ENCODE data around the gene API5. TPM values are rescaled to one million over a fixed set of nuclear protein-coding genes. Genes with fewer than 3 reads are reported as not detected.

The API5 gene
- polyA plus RNA-seq, 1 of the 3 experiments (the other 2 are of a cell fraction): 80.9 TPM

DNA sequence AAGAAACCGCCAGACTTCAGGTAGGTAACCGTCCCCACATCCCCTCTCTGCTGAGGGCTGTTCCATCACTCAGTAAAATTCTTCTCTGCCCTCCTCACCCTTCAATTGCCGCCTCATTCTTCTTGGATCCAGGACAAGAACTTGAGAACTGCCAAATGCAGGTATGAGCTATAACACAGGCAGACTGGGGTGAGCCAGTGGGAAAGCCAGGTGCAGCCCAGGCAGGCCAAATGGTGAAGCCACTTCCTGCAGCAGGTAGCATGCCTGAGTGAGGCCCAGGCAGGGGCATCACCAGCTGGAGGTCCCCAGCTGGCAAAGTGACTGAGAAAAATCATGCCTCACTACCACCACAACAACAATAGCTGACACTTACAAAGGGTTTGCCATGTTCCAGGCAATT lies 22.4 kb upstream of the API5 start:
- Histone ChIP-seq H2AFZ (ENCODE audit: low read depth) (no peak overlapping the region), H3K9ac (no peak overlapping the region), H3K79me2 (ENCODE audit: insufficient read depth) (no peaks in the 10 kb centered on the region), H3K27ac (ENCODE audit: low read depth in 2 of 2, low read length in 1 of 2) (no peak overlapping the region), H3F3A (replicated peaks; ENCODE audit: insufficient read depth) (no peaks in the 10 kb centered on the region), H3K4me3 (ENCODE audit: low read depth in 2 of 2, low read length in 1 of 2) (peak overlapping the region in 1 of 2 experiments; percentile 36; a peak in 1 of 4 replicates), H3K4me1 (ENCODE audit: control insufficient read depth in 1 of 2, insufficient read depth in 2 of 2, low read depth in 1 of 2, low read length in 1 of 2) (no peaks in the 10 kb centered on the region), H4K20me1 (ENCODE audit: insufficient read depth) (no peaks in the 10 kb centered on the region), H3K27me3 (ENCODE audit: insufficient read depth) (no peaks in the 10 kb centered on the region), H3K9me3 (no peaks in the 10 kb centered on the region), H3K4me2 (no peak overlapping the region), H3K9me2 (no peaks in the 10 kb centered on the region), H3K36me3 (replicated peaks in 1 of 2; ENCODE audit: control insufficient read depth in 1 of 2, insufficient read depth in 2 of 2, low read length in 1 of 2) (no peaks in the 10 kb centered on the region)
- 32% methylated on average over 3 of the region's 3 CpGs for WGBS (ENCODE audit: low lambda C conversion rate)
- ChIA-PET CTCF (interaction anchor here (1.4 kb wide), 1 partner anchor 10 kb away, joined by 4 read pairs; no protein-coding TSS in a partner anchor), POLR2A (no interaction called here)
- no peak for DNase-seq
- TF ChIP-seq, protein P1, sequence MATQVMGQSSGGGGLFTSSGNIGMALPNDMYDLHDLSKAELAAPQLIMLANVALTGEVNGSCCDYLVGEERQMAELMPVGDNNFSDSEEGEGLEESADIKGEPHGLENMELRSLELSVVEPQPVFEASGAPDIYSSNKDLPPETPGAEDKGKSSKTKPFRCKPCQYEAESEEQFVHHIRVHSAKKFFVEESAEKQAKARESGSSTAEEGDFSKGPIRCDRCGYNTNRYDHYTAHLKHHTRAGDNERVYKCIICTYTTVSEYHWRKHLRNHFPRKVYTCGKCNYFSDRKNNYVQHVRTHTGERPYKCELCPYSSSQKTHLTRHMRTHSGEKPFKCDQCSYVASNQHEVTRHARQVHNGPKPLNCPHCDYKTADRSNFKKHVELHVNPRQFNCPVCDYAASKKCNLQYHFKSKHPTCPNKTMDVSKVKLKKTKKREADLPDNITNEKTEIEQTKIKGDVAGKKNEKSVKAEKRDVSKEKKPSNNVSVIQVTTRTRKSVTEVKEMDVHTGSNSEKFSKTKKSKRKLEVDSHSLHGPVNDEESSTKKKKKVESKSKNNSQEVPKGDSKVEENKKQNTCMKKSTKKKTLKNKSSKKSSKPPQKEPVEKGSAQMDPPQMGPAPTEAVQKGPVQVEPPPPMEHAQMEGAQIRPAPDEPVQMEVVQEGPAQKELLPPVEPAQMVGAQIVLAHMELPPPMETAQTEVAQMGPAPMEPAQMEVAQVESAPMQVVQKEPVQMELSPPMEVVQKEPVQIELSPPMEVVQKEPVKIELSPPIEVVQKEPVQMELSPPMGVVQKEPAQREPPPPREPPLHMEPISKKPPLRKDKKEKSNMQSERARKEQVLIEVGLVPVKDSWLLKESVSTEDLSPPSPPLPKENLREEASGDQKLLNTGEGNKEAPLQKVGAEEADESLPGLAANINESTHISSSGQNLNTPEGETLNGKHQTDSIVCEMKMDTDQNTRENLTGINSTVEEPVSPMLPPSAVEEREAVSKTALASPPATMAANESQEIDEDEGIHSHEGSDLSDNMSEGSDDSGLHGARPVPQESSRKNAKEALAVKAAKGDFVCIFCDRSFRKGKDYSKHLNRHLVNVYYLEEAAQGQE (IDR thresholded peaks at IDR 0.05; ENCODE audit: low read depth, low read length): no peak
- TF ChIP-seq SMC3 (IDR thresholded peaks at IDR 0.05; ENCODE audit: low read depth, low read length) (no peak), NFIC (IDR thresholded peaks at IDR 0.05; ENCODE audit: borderline replicate concordance) (no peak), RFX5 (IDR thresholded peaks at IDR 0.05; ENCODE audit: low read length) (no peak), GABPA (IDR thresholded peaks at IDR 0.05; ENCODE audit: low read depth) (no peak), TEAD4 (IDR thresholded peaks at IDR 0.05; ENCODE audit: borderline replicate concordance, insufficient read depth) (no peak), NRF1 (IDR thresholded peaks at IDR 0.05; ENCODE audit: low read depth, low read length) (no peak), FOXM1 (IDR thresholded peaks at IDR 0.05; ENCODE audit: low read depth) (no peak), MEF2A (IDR thresholded peaks at IDR 0.05; ENCODE audit: borderline replicate concordance, low read depth) (no peak), POLR2AphosphoS5 (IDR thresholded peaks at IDR 0.05; ENCODE audit: low read depth, low read length) (no peak), YY1 (IDR thresholded peaks at IDR 0.05; ENCODE audit: low read depth) (no peak), MXI1 (IDR thresholded peaks at IDR 0.05; ENCODE audit: low read depth, low read length) (no peak), TCF12 (IDR thresholded peaks at IDR 0.05) (no peak)
- TF ChIP-seq, protein P2, sequence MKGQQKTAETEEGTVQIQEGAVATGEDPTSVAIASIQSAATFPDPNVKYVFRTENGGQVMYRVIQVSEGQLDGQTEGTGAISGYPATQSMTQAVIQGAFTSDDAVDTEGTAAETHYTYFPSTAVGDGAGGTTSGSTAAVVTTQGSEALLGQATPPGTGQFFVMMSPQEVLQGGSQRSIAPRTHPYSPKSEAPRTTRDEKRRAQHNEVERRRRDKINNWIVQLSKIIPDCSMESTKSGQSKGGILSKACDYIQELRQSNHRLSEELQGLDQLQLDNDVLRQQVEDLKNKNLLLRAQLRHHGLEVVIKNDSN (IDR thresholded peaks at IDR 0.05; ENCODE audit: borderline replicate concordance, low read depth): no peak
- TF ChIP-seq, protein P3, sequence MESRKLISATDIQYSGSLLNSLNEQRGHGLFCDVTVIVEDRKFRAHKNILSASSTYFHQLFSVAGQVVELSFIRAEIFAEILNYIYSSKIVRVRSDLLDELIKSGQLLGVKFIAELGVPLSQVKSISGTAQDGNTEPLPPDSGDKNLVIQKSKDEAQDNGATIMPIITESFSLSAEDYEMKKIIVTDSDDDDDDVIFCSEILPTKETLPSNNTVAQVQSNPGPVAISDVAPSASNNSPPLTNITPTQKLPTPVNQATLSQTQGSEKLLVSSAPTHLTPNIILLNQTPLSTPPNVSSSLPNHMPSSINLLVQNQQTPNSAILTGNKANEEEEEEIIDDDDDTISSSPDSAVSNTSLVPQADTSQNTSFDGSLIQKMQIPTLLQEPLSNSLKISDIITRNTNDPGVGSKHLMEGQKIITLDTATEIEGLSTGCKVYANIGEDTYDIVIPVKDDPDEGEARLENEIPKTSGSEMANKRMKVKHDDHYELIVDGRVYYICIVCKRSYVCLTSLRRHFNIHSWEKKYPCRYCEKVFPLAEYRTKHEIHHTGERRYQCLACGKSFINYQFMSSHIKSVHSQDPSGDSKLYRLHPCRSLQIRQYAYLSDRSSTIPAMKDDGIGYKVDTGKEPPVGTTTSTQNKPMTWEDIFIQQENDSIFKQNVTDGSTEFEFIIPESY (IDR thresholded peaks at IDR 0.05; ENCODE audit: borderline replicate concordance, low read depth): no peak
- TF ChIP-seq, protein P4, sequence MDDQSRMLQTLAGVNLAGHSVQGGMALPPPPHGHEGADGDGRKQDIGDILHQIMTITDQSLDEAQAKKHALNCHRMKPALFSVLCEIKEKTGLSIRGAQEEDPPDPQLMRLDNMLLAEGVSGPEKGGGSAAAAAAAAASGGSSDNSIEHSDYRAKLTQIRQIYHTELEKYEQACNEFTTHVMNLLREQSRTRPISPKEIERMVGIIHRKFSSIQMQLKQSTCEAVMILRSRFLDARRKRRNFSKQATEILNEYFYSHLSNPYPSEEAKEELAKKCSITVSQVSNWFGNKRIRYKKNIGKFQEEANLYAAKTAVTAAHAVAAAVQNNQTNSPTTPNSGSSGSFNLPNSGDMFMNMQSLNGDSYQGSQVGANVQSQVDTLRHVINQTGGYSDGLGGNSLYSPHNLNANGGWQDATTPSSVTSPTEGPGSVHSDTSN (IDR thresholded peaks at IDR 0.05): no peak
- TF ChIP-seq, protein P5, sequence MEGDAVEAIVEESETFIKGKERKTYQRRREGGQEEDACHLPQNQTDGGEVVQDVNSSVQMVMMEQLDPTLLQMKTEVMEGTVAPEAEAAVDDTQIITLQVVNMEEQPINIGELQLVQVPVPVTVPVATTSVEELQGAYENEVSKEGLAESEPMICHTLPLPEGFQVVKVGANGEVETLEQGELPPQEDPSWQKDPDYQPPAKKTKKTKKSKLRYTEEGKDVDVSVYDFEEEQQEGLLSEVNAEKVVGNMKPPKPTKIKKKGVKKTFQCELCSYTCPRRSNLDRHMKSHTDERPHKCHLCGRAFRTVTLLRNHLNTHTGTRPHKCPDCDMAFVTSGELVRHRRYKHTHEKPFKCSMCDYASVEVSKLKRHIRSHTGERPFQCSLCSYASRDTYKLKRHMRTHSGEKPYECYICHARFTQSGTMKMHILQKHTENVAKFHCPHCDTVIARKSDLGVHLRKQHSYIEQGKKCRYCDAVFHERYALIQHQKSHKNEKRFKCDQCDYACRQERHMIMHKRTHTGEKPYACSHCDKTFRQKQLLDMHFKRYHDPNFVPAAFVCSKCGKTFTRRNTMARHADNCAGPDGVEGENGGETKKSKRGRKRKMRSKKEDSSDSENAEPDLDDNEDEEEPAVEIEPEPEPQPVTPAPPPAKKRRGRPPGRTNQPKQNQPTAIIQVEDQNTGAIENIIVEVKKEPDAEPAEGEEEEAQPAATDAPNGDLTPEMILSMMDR (IDR thresholded peaks at IDR 0.05): no peak
- TF ChIP-seq, protein P6, sequence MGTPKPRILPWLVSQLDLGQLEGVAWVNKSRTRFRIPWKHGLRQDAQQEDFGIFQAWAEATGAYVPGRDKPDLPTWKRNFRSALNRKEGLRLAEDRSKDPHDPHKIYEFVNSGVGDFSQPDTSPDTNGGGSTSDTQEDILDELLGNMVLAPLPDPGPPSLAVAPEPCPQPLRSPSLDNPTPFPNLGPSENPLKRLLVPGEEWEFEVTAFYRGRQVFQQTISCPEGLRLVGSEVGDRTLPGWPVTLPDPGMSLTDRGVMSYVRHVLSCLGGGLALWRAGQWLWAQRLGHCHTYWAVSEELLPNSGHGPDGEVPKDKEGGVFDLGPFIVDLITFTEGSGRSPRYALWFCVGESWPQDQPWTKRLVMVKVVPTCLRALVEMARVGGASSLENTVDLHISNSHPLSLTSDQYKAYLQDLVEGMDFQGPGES (IDR thresholded peaks at IDR 0.05; ENCODE audit: low read depth, low read length): no peak
